K562 (cell line): ENCODE results near the gene WDR49. TPM values are rescaled to one million over a fixed set of nuclear protein-coding genes. Genes with fewer than 3 reads are reported as not detected.
A peak's percentile ranks its signal among the peaks of the same experiment; 100 is the strongest.

ENCODE experiments used
- ATAC-seq: fragments of 200-7000 bp; cut with Tn5 transposase; 3 replicates; pipeline ENCODE4 v1.9.1; 2020; ENCODE audit warnings: moderate library complexity
- BruUV-seq: library from RNA; stranded (reverse); fragments of 400-500 nt; replicated peaks from 2 replicates; lab custom pipeline; 2021; lab: Mats Ljungman, UMichigan
- CTCF ChIA-PET: fragments of 300-600 bp; formaldehyde crosslinking; extraction: SDS; loops from one replicate; lab custom pipeline; 2021; ENCODE audit warnings: low intra/inter-chr PET ratio; lab: Yijun Ruan, JAX
- POLR2A ChIA-PET: fragments of 300-600, 350-650 bp; sonication (Branson Sonifier 250); formaldehyde crosslinking; extraction: SDS; loops from one replicate; lab custom pipeline; 2021; ENCODE audit warnings: antibody characterized with exemption, inconsistent platforms; lab: Yijun Ruan, JAX
- DNase-seq, 4 experiments: peaks; one replicate each; pipeline versions ENCODE4 v3.0.0 to v3.0.0-alpha.2; 2011 to 2018; ENCODE audit warnings: low spot score in 3 of 4, mixed read lengths in 3 of 4; ENCODE audit errors: extremely low read depth in 1 of 4
- FAIRE-seq: peaks from 2 replicates; lab custom pipeline; 2011; peaks lifted over from hg19 to GRCh38; lab: Jason Lieb, UNC
- H2AFZ ChIP-seq: 2 replicates; pipeline ENCODE4 v1.6.0; 2011; ENCODE audit warnings: low read depth, low read length, control low read depth, inconsistent platforms
- H3K27ac ChIP-seq: fragments of 200-600 bp; 3 replicates; pipeline ENCODE4 v1.8.0; 2011; ENCODE audit warnings: low read depth, mild to moderate bottlenecking, control low read depth, inconsistent platforms, low read length, moderate library complexity, mixed read lengths; ENCODE audit errors: extremely low read depth
- H3K27me3 ChIP-seq, 2 experiments: fragments of 300-600 bp in 1 of 2; 2 replicates in 1 of 2; 3 replicates in 1 of 2; pipeline versions ENCODE4 v1.6.0 to v1.8.0; 2011; ENCODE audit warnings: inconsistent platforms in 2 of 2, low read length in 2 of 2, mild to moderate bottlenecking in 1 of 2, mixed read lengths in 1 of 2, moderate library complexity in 1 of 2; ENCODE audit not compliant: control insufficient read depth in 2 of 2, insufficient read depth in 2 of 2
- H3K36me3 ChIP-seq: fragments of 300-600 bp; 3 replicates; pipeline ENCODE4 v1.8.0; 2011; ENCODE audit warnings: mild to moderate bottlenecking, low read length, inconsistent platforms; ENCODE audit not compliant: control insufficient read depth, insufficient read depth
- H3K4me1 ChIP-seq, 2 experiments: fragments of 200-600 bp in 1 of 2; replicated peaks in 1 of 2; 2 replicates in 1 of 2; 3 replicates in 1 of 2; pipeline versions ENCODE4 v1.5.1 to v1.8.0; 2011; ENCODE audit warnings: inconsistent platforms in 2 of 2, low read length in 2 of 2, mild to moderate bottlenecking in 1 of 2, mixed read lengths in 1 of 2, moderate library complexity in 1 of 2; ENCODE audit not compliant: control insufficient read depth in 2 of 2, insufficient read depth in 2 of 2
- H3K4me2 ChIP-seq: 2 replicates; pipeline ENCODE4 v1.6.1; 2011; ENCODE audit warnings: low read length, control low read depth, inconsistent platforms, mixed read lengths; ENCODE audit not compliant: insufficient read depth
- H3K4me3 ChIP-seq: fragments of 200-600 bp; sonication (generic), shearing (Covaris generic); 2 replicates; pipeline ENCODE4 v1.5.1; 2016; ENCODE audit warnings: control low read depth, inconsistent platforms
- H3K79me2 ChIP-seq: fragments of 200-600 bp; 3 replicates; pipeline ENCODE4 v1.8.0; 2011; ENCODE audit warnings: low read length, inconsistent platforms; ENCODE audit not compliant: control insufficient read depth, insufficient read depth
- H3K9ac ChIP-seq, 2 experiments: 2 replicates each; pipeline versions ENCODE4 v1.6.0 to v1.6.1; 2011; ENCODE audit warnings: low read depth in 2 of 2, low read length in 2 of 2, control low read depth in 1 of 2, inconsistent platforms in 1 of 2, mild to moderate bottlenecking in 1 of 2, mixed read lengths in 1 of 2; ENCODE audit not compliant: insufficient read depth in 1 of 2
- H3K9me1 ChIP-seq: one replicate; pipeline ENCODE4 v1.6.0; 2011; ENCODE audit warnings: inconsistent platforms, mild to moderate bottlenecking, low read length, moderate library complexity; ENCODE audit not compliant: control insufficient read depth, insufficient read depth
- H3K9me3 ChIP-seq: replicated peaks from 2 replicates; pipeline ENCODE4 v1.5.1; 2011; ENCODE audit warnings: low read depth, low read length, inconsistent platforms; ENCODE audit not compliant: control insufficient read depth, insufficient read depth
- H4K20me1 ChIP-seq: replicated peaks from 2 replicates; pipeline ENCODE4 v1.6.1; 2011; ENCODE audit warnings: low read length, inconsistent platforms, mixed read lengths; ENCODE audit not compliant: control insufficient read depth, insufficient read depth
- ARID2 ChIP-seq: fragments of 450-650 bp; IDR thresholded peaks from 2 replicates; pipeline ENCODE4 v1.6.1; 2017; ENCODE audit warnings: antibody characterized with exemption, mild to moderate bottlenecking
- IRF9 ChIP-seq: fragments of 450-650 bp; IDR thresholded peaks from 2 replicates; pipeline ENCODE4 v1.6.1; 2016; ENCODE audit warnings: missing biosample characterization, missing genetic modification characterization
- MTA2 ChIP-seq: fragments of 450-650 bp; IDR thresholded peaks from 2 replicates; pipeline ENCODE4 v1.6.1; 2016; ENCODE audit warnings: low read depth
- NR3C1 ChIP-seq: sonication (generic); formaldehyde crosslinking; IDR thresholded peaks from 2 replicates; pipeline ENCODE4 v1.8.1; 2022; ENCODE audit warnings: missing genetic modification reagents
- PRMT5 ChIP-seq: sonication (generic); formaldehyde crosslinking; IDR thresholded peaks from 2 replicates; pipeline ENCODE4 v1.5.0; 2020; ENCODE audit warnings: missing genetic modification reagents
- RAD51 ChIP-seq: fragments of 450-650 bp; IDR thresholded peaks from 2 replicates; pipeline ENCODE4 v1.7.1; 2016; ENCODE audit warnings: low read depth, mild to moderate bottlenecking, borderline replicate concordance
- RBBP5 ChIP-seq: fragments of 200-600 bp; sonication (generic); IDR thresholded peaks from 2 replicates; pipeline ENCODE4 v1.6.1; 2012; ENCODE audit warnings: borderline replicate concordance, mild to moderate bottlenecking, low read length, control low read depth, inconsistent platforms; ENCODE audit not compliant: insufficient read depth, poor library complexity, severe bottlenecking
- RFX1 ChIP-seq: fragments of 450-650 bp; IDR thresholded peaks from 2 replicates; pipeline ENCODE4 v1.6.1; 2016; ENCODE audit warnings: mild to moderate bottlenecking, moderate library complexity
- RHOXF2B ChIP-seq: fragments of 250-450 bp; sonication (Bioruptor Pico); conservative IDR thresholded peaks from 2 replicates; pipeline ENCODE4 v1.5.1; 2021
- ZBTB11 ChIP-seq, 3 experiments: fragments of 200-800 bp in 1 of 3; fragments of 250-450 bp in 1 of 3; fragments of 450-650 bp in 1 of 3; sonication (Bioruptor Pico) in 1 of 3; sonication (Bioruptor generic) in 1 of 3; formaldehyde crosslinking in 1 of 3; IDR thresholded peaks; 2 replicates each; pipeline versions ENCODE4 v1.6.1 to v1.8.0; 2016 to 2022; ENCODE audit warnings: mild to moderate bottlenecking in 2 of 3, missing genetic modification characterization in 2 of 3, missing compliant biosample characterization in 1 of 3, moderate library complexity in 1 of 3
- ZNF124 ChIP-seq: sonication (generic); formaldehyde crosslinking; IDR thresholded peaks from 2 replicates; pipeline ENCODE4 v1.8.1; 2022; ENCODE audit warnings: missing genetic modification reagents
- ZNF133 ChIP-seq: fragments of 250-450 bp; sonication (Bioruptor Pico); IDR thresholded peaks from 2 replicates; pipeline ENCODE4 v1.4.0; 2020; ENCODE audit warnings: mild to moderate bottlenecking
- ZNF77 ChIP-seq: fragments of 250-450 bp; sonication (Bioruptor Pico); IDR thresholded peaks from 2 replicates; pipeline ENCODE4 v1.5.0; 2020
- WGBS: fragments of 100-300 bp; shearing (Covaris generic); methylation state at CpG from one replicate; pipeline ENCODE4 v1.1.6; 2016; ENCODE audit warnings: low coverage, mixed read lengths; ENCODE audit not compliant: insufficient coverage; ENCODE audit errors: missing lambda C conversion rate; 5-methylcytosine and 5-hydroxymethylcytosine counted together
- in situ Hi-C: fragments of 300-500 bp; cut with MboI; formaldehyde crosslinking; loops from 4 replicates; pipeline ENCODE4 v1.15.0; 2018; ENCODE audit warnings: inconsistent platforms, mixed read lengths
- intact Hi-C: fragments of 100-400 bp; cut with micrococcal nuclease; formaldehyde crosslinking; loops from 2 replicates; pipeline ENCODE4 v1.14.2; 2022
- polyA plus RNA-seq, 8 experiments: library from polyadenylated mRNA; depleted of rRNA in 4 of 8; stranded (reverse) in 5 of 8; unstranded in 3 of 8; fragments of >200 nt; fragmentation: Nextera tagmentation in 2 of 8; fragmentation: Illumina TruSeq in 1 of 8; extraction: Ambion mirVana in 2 of 8; extraction: Trizol in 1 of 8; gene quantifications; 2 replicates each; pipeline versions ENCODE4 v1.2.1 to v1.2.3, GENCODE V29; 2011 to 2014; ENCODE audit warnings: inconsistent platforms in 1 of 8, missing spikeins in 1 of 8
- total RNA-seq, 7 experiments: library from RNA; depleted of rRNA in 6 of 7; stranded (reverse); fragments of >200 nt in 6 of 7; fragmentation: Illumina TruSeq in 2 of 7; extraction: Trizol in 2 of 7; gene quantifications; 2 replicates each; pipeline versions ENCODE4 v1.2.1 to v1.2.3, GENCODE V29; 2011 to 2021; ENCODE audit warnings: low replicate concordance in 1 of 7

Gene WDR49
- total and polyA plus RNA-seq, 9 of the 15 experiments (the other 6 are each of a cell fraction or from before 2014, with no cell fraction given), result not detected

- H3K9me3 ChIP-seq, result peaks cover 3% of the 10 kb centered on the region; the same call in 1 of the 2 replicates
- WGBS, result 0% methylated on average over 4 of the region's 4 CpGs
- no peak overlapping the region for H2AFZ ChIP-seq
- no peak overlapping the region for H3K4me2 ChIP-seq
- no peaks in the 10 kb centered on the region for H3K4me1 ChIP-seq
- no peak overlapping the region for H3K27ac ChIP-seq
- in situ Hi-C loops, result no loop called here
- DNase-seq (no peak), FAIRE-seq (no peak), ATAC-seq (no peak)
- CTCF ChIA-PET, result interaction anchor here (0.6 kb wide), 1 partner anchor 25 kb away, joined by 3 read pairs; no protein-coding TSS in a partner anchor
- no TSS peak for BruUV-seq
- no peaks in the 10 kb centered on the region for H3K9me1 ChIP-seq
- intact Hi-C loops, result no loop called here
- no peaks in the 10 kb centered on the region for H4K20me1 ChIP-seq
- no peaks in the 10 kb centered on the region for H3K36me3 ChIP-seq
- H3K79me2 ChIP-seq, result no peaks in the 10 kb centered on the region
- POLR2A ChIA-PET, result no interaction called here
- no peak overlapping the region for H3K4me3 ChIP-seq
- no peak for TF ChIP-seq ZNF124
- TF ChIP-seq RFX1, result peak; percentile 25; the same call in 1 of the 2 replicates
- no peak overlapping the region for H3K9ac ChIP-seq
- H3K27me3 ChIP-seq, result no peaks in the 10 kb centered on the region
These were observed 93.8 kb downstream of the WDR49 start for GRCh38 chr3:167559924-167560323.

- ChIA-PET CTCF (no interaction called here), POLR2A (no interaction called here)
- no peaks in the 10 kb centered on the region for H3K9me1 ChIP-seq
- no peaks in the 10 kb centered on the region for H3K4me1 ChIP-seq
- H2AFZ ChIP-seq, result no peak overlapping the region
- intact Hi-C loops, result no loop called here
- no peaks in the 10 kb centered on the region for H3K27me3 ChIP-seq
- H3K4me2 ChIP-seq, result no peak overlapping the region
- ATAC-seq, result no peak
- no peak for DNase-seq
- WGBS, result 0% methylated on average over 3 of the region's 3 CpGs
- no peak overlapping the region for H3K4me3 ChIP-seq
- no peaks in the 10 kb centered on the region for H3K36me3 ChIP-seq
- H3K9me3 ChIP-seq, result peaks cover 3% of the 10 kb centered on the region; the same call in 1 of the 2 replicates
- FAIRE-seq, result no peak
- H3K9ac ChIP-seq, result no peak overlapping the region
- BruUV-seq, result no TSS peak
- H3K27ac ChIP-seq, result no peak overlapping the region
- no peaks in the 10 kb centered on the region for H4K20me1 ChIP-seq
- H3K79me2 ChIP-seq, result no peaks in the 10 kb centered on the region
- in situ Hi-C loops, result no loop called here
- TF ChIP-seq ZNF133, result no peak
- no peak for TF ChIP-seq RBBP5
- TF ChIP-seq PRMT5 (CRISPR knock-in tag), result no peak
- no peak for TF ChIP-seq RHOXF2B (CRISPR knock-in tag)
- TF ChIP-seq IRF9 (tag), result no peak
- no peak for TF ChIP-seq RAD51
- TF ChIP-seq ZNF77, result no peak
- no peak for TF ChIP-seq ARID2
- no peak for TF ChIP-seq MTA2
- no peak for TF ChIP-seq NR3C1 (CRISPR knock-in tag)
- TF ChIP-seq ZBTB11 (CRISPR knock-in tag; IDR thresholded peaks at IDR 0.05), result no peak
These were observed 98.8 kb downstream of the WDR49 start for GRCh38 chr3:167554898-167555297.
